WI38 (cell line): ENCODE results near the gene PLEKHG1.

Source experiments
- H3K4me3 ChIP-seq: 2 replicates; pipeline ENCODE4 v1.5.1; 2011; ENCODE audit warnings: low read depth, mild to moderate bottlenecking, control low read depth, low read length
- CTCF ChIP-seq: IDR thresholded peaks from 2 replicates; pipeline ENCODE4 v1.5.1; 2012; ENCODE audit warnings: low read depth, mild to moderate bottlenecking, control low read depth, low read length

Gene PLEKHG1

GRCh38 chr6:150567380-150567779 is 32.3 kb upstream of the PLEKHG1 start:
- no peak for TF ChIP-seq CTCF
- H3K4me3 ChIP-seq, result no peak overlapping the region

- H3K4me3 ChIP-seq, result no peak overlapping the region
- TF ChIP-seq CTCF, result no peak
These were observed 31.8 kb upstream of the PLEKHG1 start for GRCh38 chr6:150567823-150568383.

- no peak for TF ChIP-seq CTCF
- H3K4me3 ChIP-seq, result no peak overlapping the region
These were observed 31.1 kb upstream of the PLEKHG1 start for GRCh38 chr6:150568560-150568959.

- no peak overlapping the region for H3K4me3 ChIP-seq
- no peak for TF ChIP-seq CTCF
These were observed 30.5 kb upstream of the PLEKHG1 start for GRCh38 chr6:150569161-150569560.

GRCh38 chr6:150573041-150573681 is 26.5 kb upstream of the PLEKHG1 start:
- H3K4me3 ChIP-seq, result no peak overlapping the region
- no peak for TF ChIP-seq CTCF

- H3K4me3 ChIP-seq, result no peak overlapping the region
- no peak for TF ChIP-seq CTCF
These were observed 23.8 kb upstream of the PLEKHG1 start for GRCh38 chr6:150575836-150576235.

GRCh38 chr6:150576651-150577226 is 22.9 kb upstream of the PLEKHG1 start:
- no peak overlapping the region for H3K4me3 ChIP-seq
- no peak for TF ChIP-seq CTCF
